Stomach (tissue), 9 donors: ENCODE measurements around the gene PKIG. TPM values are rescaled to one million over a fixed set of nuclear protein-coding genes. Genes with fewer than 3 reads are reported as not detected.
A peak's percentile ranks its signal among the peaks of the same experiment; 100 is the strongest.

ENCODE experiments used
- DNase-seq, 2 donors: peaks; one replicate each; pipeline versions ENCODE4 v3.0.0 to v3.0.0-alpha.2; 2013 to 2019
- H3K27ac ChIP-seq, 5 donors: fragments of 200-600 bp in 4 of 5; sonication (generic) in 4 of 5; one replicate each; pipeline ENCODE4 v1.5.1; 2013 to 2019; ENCODE audit warnings: mild to moderate bottlenecking in 1 of 5, moderate library complexity in 1 of 5
- H3K27me3 ChIP-seq, 3 donors: fragments of 200-600 bp; sonication (generic); one replicate each; pipeline ENCODE4 v1.5.1; 2017 to 2019; ENCODE audit warnings: mixed run types in 1 of 3
- H3K36me3 ChIP-seq, 4 donors: fragments of 200-600 bp; sonication (generic); 1 replicate in 3 of 4; 2 replicates in 1 of 4; pipeline ENCODE4 v1.5.1; 2016 to 2019
- H3K4me1 ChIP-seq, 4 donors: fragments of 200-600 bp; sonication (generic); one replicate each; pipeline ENCODE4 v1.5.1; 2016 to 2019
- H3K4me3 ChIP-seq, 4 donors: fragments of 200-600 bp; sonication (generic) in 3 of 4; one replicate each; pipeline ENCODE4 v1.5.1; 2016 to 2019; ENCODE audit warnings: mild to moderate bottlenecking in 1 of 4
- H3K9me3 ChIP-seq, 4 donors: fragments of 200-600 bp; sonication (generic); one replicate each; pipeline ENCODE4 v1.5.1; 2016 to 2019
- EP300 ChIP-seq: sonication (generic); formaldehyde crosslinking; IDR thresholded peaks from one replicate; pipeline ENCODE4 v1.6.1; 2017; ENCODE audit warnings: antibody characterized with exemption
- POLR2A ChIP-seq, 4 donors: fragments of 450-650 bp; IDR thresholded peaks; one replicate each; pipeline ENCODE4 v1.6.1; 2016; ENCODE audit warnings: antibody characterized with exemption in 4 of 4, control low read depth in 2 of 4, mild to moderate bottlenecking in 1 of 4, moderate library complexity in 1 of 4
- POLR2AphosphoS5 ChIP-seq, 3 donors: sonication (generic); formaldehyde crosslinking; IDR thresholded peaks; one replicate each; pipeline ENCODE4 v1.6.1; 2016; ENCODE audit warnings: antibody characterized with exemption in 3 of 3
- WGBS, 5 donors: extraction: QIAGEN DNeasy Blood & Tissue Kit in 3 of 5; methylation state at CpG; one replicate each; pipeline versions ENCODE4 v1.1.5 to v1.1.7; 2013 to 2018; 5-methylcytosine and 5-hydroxymethylcytosine counted together
- intact Hi-C: fragments of 100-400 bp; cut with DNase I; formaldehyde crosslinking; loops from one replicate; pipeline ENCODE4 v1.15.1; 2023; ENCODE audit warnings: low total_unique reads
- polyA plus RNA-seq, 3 donors: library from polyadenylated mRNA; stranded (reverse); fragments of 200-250 nt; gene quantifications; one replicate each; pipeline ENCODE4 v1.2.3, GENCODE V29; 2013
- total RNA-seq, 5 donors: library from RNA; depleted of rRNA; stranded (reverse); fragments of >200 nt; gene quantifications; one replicate each; pipeline versions ENCODE4 v1.1.0 to v1.2.3, GENCODE V29; 2014 to 2016
- TF ChIP-seq, protein P1 (sequence below), 7 experiments: fragments of 450-650 bp in 4 of 7; fragments of 200-600 bp in 3 of 7; sonication (generic) in 3 of 7; IDR thresholded peaks; one replicate each; pipeline ENCODE4 v1.5.1; 2016 to 2019; ENCODE audit warnings: antibody characterized with exemption in 7 of 7, control low read depth in 2 of 7, mild to moderate bottlenecking in 1 of 7
- donor health status: healthy with polysubstance abuse.
- donor health status: Bipolar disorder and iron deficiency.
- donor health status: healthy.

Gene PKIG
- total and polyA plus RNA-seq, 8 donors: 17.4 to 124 (median 56.4) TPM

DNA sequence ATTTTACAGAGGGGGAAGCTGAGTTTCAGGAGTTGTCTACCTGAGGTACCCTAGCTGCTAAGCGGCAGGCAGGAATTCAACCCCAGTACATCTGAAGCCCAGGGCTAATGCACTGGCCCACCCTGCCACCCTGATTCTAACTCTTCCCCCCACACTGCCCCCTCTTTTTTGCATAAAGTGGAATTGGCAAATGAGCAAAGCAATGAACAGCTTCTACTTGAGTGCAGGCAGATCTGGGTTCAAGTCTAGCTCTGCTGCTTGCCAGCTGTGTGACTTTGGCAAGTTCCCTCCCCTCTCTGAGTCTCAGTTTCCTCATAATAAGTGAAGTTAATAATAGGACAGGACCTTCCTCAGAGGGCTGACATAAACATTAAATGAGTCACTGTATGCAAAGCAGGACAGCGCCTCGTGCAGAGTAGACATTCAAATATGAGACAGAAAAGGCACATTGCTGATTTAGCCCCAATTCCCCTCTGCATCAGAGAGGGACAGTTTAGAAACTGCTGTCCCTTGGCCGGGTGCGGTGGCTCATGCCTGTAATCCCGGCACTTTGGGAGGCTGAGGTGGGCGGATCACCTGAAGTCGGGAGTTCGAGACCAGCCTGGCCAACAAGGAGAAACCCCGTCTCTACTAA lies 64.4 kb downstream of the PKIG start:
- TF ChIP-seq POLR2AphosphoS5 (IDR thresholded peaks at IDR 0.05): no peak
- TF ChIP-seq, protein P1, sequence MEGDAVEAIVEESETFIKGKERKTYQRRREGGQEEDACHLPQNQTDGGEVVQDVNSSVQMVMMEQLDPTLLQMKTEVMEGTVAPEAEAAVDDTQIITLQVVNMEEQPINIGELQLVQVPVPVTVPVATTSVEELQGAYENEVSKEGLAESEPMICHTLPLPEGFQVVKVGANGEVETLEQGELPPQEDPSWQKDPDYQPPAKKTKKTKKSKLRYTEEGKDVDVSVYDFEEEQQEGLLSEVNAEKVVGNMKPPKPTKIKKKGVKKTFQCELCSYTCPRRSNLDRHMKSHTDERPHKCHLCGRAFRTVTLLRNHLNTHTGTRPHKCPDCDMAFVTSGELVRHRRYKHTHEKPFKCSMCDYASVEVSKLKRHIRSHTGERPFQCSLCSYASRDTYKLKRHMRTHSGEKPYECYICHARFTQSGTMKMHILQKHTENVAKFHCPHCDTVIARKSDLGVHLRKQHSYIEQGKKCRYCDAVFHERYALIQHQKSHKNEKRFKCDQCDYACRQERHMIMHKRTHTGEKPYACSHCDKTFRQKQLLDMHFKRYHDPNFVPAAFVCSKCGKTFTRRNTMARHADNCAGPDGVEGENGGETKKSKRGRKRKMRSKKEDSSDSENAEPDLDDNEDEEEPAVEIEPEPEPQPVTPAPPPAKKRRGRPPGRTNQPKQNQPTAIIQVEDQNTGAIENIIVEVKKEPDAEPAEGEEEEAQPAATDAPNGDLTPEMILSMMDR (IDR thresholded peaks at IDR 0.05): no peak
- no peak for TF ChIP-seq EP300
- TF ChIP-seq POLR2A (IDR thresholded peaks at IDR 0.05): no peak
- Histone ChIP-seq H3K36me3 (no peaks in the 10 kb centered on the region), H3K27me3 (no peaks in the 10 kb centered on the region), H3K4me3 (no peak overlapping the region), H3K9me3 (no peaks in the 10 kb centered on the region), H3K27ac (peak overlapping the region; percentile 71 to 92 (median 80)), H3K4me1 (peaks cover 79 to 93% (median 90%) of the 10 kb centered on the region in 4 donors)
- intact Hi-C loops: no loop called here
- peak in 1 of 2 donors; percentile 32 for DNase-seq
- WGBS, 5 donors: 55 to 77% (median 69%) methylated on average over 10 of the region's 10 CpGs

DNA sequence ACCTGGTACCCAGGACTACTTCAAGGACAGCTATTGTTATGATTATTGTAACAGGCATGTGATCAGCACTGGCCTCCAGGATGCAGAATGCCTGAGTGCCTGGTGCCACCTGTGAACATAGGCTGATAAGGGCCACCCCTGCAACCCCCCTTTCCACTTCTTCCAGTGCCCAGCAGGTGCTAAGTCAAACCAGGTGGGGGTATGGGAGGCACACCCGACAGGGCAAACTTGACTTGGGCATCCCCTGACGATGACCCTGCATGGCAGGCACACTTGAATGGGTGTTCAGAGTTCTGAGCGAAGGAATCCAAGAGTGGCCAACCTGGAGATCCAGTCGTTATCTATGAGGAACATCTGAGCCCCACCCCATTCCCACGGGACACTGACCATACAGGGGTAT lies 65.7 kb downstream of the PKIG start:
- Histone ChIP-seq H3K9me3 (no peaks in the 10 kb centered on the region), H3K36me3 (no peaks in the 10 kb centered on the region), H3K27me3 (no peaks in the 10 kb centered on the region), H3K4me3 (no peak overlapping the region), H3K27ac (peak overlapping the region; percentile 71 to 92 (median 80)), H3K4me1 (peaks cover 65 to 86% (median 82%) of the 10 kb centered on the region in 4 donors)
- TF ChIP-seq, protein P1 (IDR thresholded peaks at IDR 0.05): peak in 1 of 7 experiments; percentile 37
- peak in 2 of 3 donors; percentile 36 to 45 for TF ChIP-seq POLR2AphosphoS5 (IDR thresholded peaks at IDR 0.05)
- TF ChIP-seq POLR2A (IDR thresholded peaks at IDR 0.05): no peak
- TF ChIP-seq EP300: no peak
- peak; percentile 77 to 82 for DNase-seq
- intact Hi-C loops: no loop called here
- WGBS, 5 donors: 35 to 76% (median 56%) methylated on average over 5 of the region's 5 CpGs

DNA sequence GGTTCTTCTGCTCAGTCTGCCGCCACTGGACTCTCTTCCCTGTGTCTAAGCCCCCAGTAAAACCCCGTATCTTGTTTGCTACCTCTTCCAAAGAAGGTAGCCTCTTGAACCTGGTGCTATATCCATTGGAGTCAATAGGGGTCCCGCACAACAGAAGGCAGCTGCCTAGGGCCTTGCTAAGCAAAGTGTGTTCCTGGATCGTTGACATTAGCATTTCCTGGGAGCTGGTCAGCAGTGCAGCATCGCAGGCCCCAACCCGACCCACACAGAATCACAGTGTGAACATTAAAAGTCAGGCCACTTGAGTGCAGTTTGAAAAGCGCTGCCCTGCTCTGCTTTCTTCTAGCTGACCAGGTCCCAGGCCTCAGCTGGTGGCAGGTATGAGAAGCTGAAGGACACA lies 66.2 kb downstream of the PKIG start:
- TF ChIP-seq EP300 (no peak), POLR2A (IDR thresholded peaks at IDR 0.05) (no peak), POLR2AphosphoS5 (IDR thresholded peaks at IDR 0.05) (no peak)
- TF ChIP-seq, protein P1 (IDR thresholded peaks at IDR 0.05): no peak
- Histone ChIP-seq H3K36me3 (no peaks in the 10 kb centered on the region), H3K27me3 (no peaks in the 10 kb centered on the region), H3K27ac (peak overlapping the region; percentile 71 to 92 (median 80)), H3K4me1 (peaks cover 60 to 86% (median 78%) of the 10 kb centered on the region in 4 donors), H3K4me3 (no peak overlapping the region), H3K9me3 (no peaks in the 10 kb centered on the region)
- no peak for DNase-seq
- intact Hi-C loops: no loop called here
- WGBS, 5 donors: 32 to 63% (median 61%) methylated on average over 7 of the region's 7 CpGs

DNA sequence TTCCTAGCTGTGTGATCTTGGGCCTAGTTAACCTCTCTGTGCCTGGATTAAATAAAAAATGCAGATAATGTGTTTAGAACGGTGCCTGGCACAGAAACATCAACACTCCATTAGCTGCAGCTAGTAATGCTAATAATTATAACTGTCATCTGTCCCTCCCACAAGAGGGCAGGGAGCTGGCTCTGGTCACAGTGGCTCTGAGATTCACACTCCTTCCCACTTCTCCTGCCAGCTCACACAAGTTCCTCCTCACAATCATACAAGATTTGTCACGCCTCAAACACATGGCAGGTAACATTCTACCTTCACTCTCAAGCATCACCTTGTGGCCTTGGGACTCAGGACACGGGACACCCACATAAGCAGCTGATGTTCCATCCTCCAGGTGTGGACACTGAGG lies 66.7 kb downstream of the PKIG start:
- peak overlapping the region; percentile 71 to 92 (median 80) for H3K27ac ChIP-seq
- TF ChIP-seq, protein P1 (IDR thresholded peaks at IDR 0.05): no peak
- TF ChIP-seq POLR2AphosphoS5 (IDR thresholded peaks at IDR 0.05): no peak
- no peak for TF ChIP-seq EP300
- no peak for TF ChIP-seq POLR2A (IDR thresholded peaks at IDR 0.05)
- DNase-seq: no peak
- no peaks in the 10 kb centered on the region for H3K9me3 ChIP-seq
- intact Hi-C loops: no loop called here
- no peaks in the 10 kb centered on the region for H3K27me3 ChIP-seq
- H3K36me3 ChIP-seq: no peaks in the 10 kb centered on the region
- no peak overlapping the region for H3K4me3 ChIP-seq
- WGBS, 5 donors: 28 to 46% (median 33%) methylated on average over 3 of the region's 3 CpGs
- H3K4me1 ChIP-seq: peaks cover 55 to 81% (median 72%) of the 10 kb centered on the region in 4 donors
